GM23338 (cell line): Measurements from ENCODE around the gene TRIM32. TPM values are rescaled to one million over a fixed set of nuclear protein-coding genes. Genes with fewer than 3 reads are reported as not detected.

ENCODE experiments used
- ATAC-seq: fragments of 200-7000 bp; cut with Tn5 transposase; 3 replicates; pipeline ENCODE4 v1.9.1; 2020
- DNase-seq: peaks from one replicate; pipeline ENCODE4 v3.0.0-alpha.2; 2015; ENCODE audit warnings: low spot score
- H2AFZ ChIP-seq: fragments of 200-600 bp; sonication (generic); 2 replicates; pipeline ENCODE4 v1.8.0; 2016; ENCODE audit warnings: antibody characterized with exemption, mild to moderate bottlenecking, moderate library complexity
- H3F3A ChIP-seq: fragments of 200-600 bp; sonication (generic); replicated peaks from 2 replicates; pipeline ENCODE4 v1.8.0; 2017; ENCODE audit warnings: antibody characterized with exemption, mixed run types, low read depth
- H3K27ac ChIP-seq: fragments of 200-600 bp; sonication (generic); 2 replicates; pipeline ENCODE4 v1.6.1; 2016; ENCODE audit warnings: low read depth
- H3K27me3 ChIP-seq: fragments of 200-600 bp; sonication (generic); 2 replicates; pipeline ENCODE4 v1.8.0; 2016; ENCODE audit warnings: mild to moderate bottlenecking, mixed run types, moderate library complexity; ENCODE audit not compliant: insufficient read depth
- H3K36me3 ChIP-seq: fragments of 200-600 bp; sonication (generic); 2 replicates; pipeline ENCODE4 v1.8.0; 2016; ENCODE audit warnings: mild to moderate bottlenecking; ENCODE audit not compliant: insufficient read depth
- H3K4me1 ChIP-seq: fragments of 200-600 bp; sonication (generic); 2 replicates; pipeline ENCODE4 v1.8.0; 2016; ENCODE audit warnings: mild to moderate bottlenecking, moderate library complexity; ENCODE audit not compliant: insufficient read depth
- H3K4me2 ChIP-seq: fragments of 200-600 bp; sonication (generic); 2 replicates; pipeline ENCODE4 v1.7.1; 2017; ENCODE audit warnings: mixed run types
- H3K4me3 ChIP-seq: fragments of 200-600 bp; sonication (generic); 2 replicates; pipeline ENCODE4 v1.6.1; 2016; ENCODE audit warnings: mixed run types
- H3K79me2 ChIP-seq: fragments of 200-600 bp; sonication (generic); replicated peaks from 2 replicates; pipeline ENCODE4 v1.8.0; 2017; ENCODE audit warnings: mild to moderate bottlenecking; ENCODE audit not compliant: insufficient read depth
- H3K9me2 ChIP-seq: fragments of 200-600 bp; sonication (generic); 2 replicates; pipeline ENCODE4 v1.8.0; 2017; ENCODE audit not compliant: insufficient read depth
- H4K20me1 ChIP-seq: fragments of 200-600 bp; sonication (generic); replicated peaks from 2 replicates; pipeline ENCODE4 v1.8.0; 2017; ENCODE audit warnings: mild to moderate bottlenecking; ENCODE audit not compliant: insufficient read depth
- H3K27ac Mint-ChIP-seq: 2 replicates; pipeline ENCODE4 v1.8.0; 2020; ENCODE audit warnings: inconsistent platforms, mild to moderate bottlenecking, moderate library complexity, mixed read lengths
- H3K27me3 Mint-ChIP-seq: 3 replicates; pipeline ENCODE4 v1.8.0; 2022; ENCODE audit warnings: low read depth, mild to moderate bottlenecking, moderate library complexity, mixed read lengths, inconsistent platforms; ENCODE audit not compliant: insufficient read depth, poor library complexity
- H3K36me3 Mint-ChIP-seq: 3 replicates; pipeline ENCODE4 v1.8.0; 2021; ENCODE audit warnings: low read depth, mild to moderate bottlenecking, inconsistent platforms, moderate library complexity, mixed read lengths
- H3K4me1 Mint-ChIP-seq: 3 replicates; pipeline ENCODE4 v1.8.0; 2020; ENCODE audit warnings: mild to moderate bottlenecking, inconsistent platforms, mixed read lengths
- H3K4me3 Mint-ChIP-seq: 3 replicates; pipeline ENCODE4 v1.8.0; 2021; ENCODE audit warnings: moderate library complexity, mild to moderate bottlenecking, inconsistent platforms, mixed read lengths
- H3K9me3 Mint-ChIP-seq: 3 replicates; pipeline ENCODE4 v1.8.0; 2020; ENCODE audit warnings: moderate library complexity, mild to moderate bottlenecking, inconsistent platforms, mixed read lengths
- CREB1 ChIP-seq: fragments of 250-450 bp; sonication (Bioruptor Pico); IDR thresholded peaks from 2 replicates; pipeline ENCODE4 v1.5.0; 2020; ENCODE audit warnings: low read depth, mild to moderate bottlenecking, moderate library complexity
- CTCF ChIP-seq, 2 experiments: fragments of 200-600 bp in 1 of 2; sonication (generic) in 1 of 2; conservative IDR thresholded peaks; 2 replicates each; pipeline versions ENCODE4 v1.5.1 to v1.6.1; 2016 to 2017; ENCODE audit warnings: antibody characterized with exemption in 2 of 2, low read depth in 2 of 2, mild to moderate bottlenecking in 2 of 2, moderate library complexity in 1 of 2
- ETS1 ChIP-seq: IDR thresholded peaks from 2 replicates; pipeline ENCODE4 v1.6.1; 2016; ENCODE audit warnings: antibody characterized with exemption
- EZH2 ChIP-seq: fragments of 200-600 bp; sonication (generic); IDR thresholded peaks from one replicate; pipeline ENCODE4 v1.8.0; 2017; ENCODE audit warnings: antibody characterized with exemption, mild to moderate bottlenecking, low read depth; ENCODE audit not compliant: unreplicated experiment
- EZH2phosphoT487 ChIP-seq: fragments of 200-600 bp; sonication (generic); IDR thresholded peaks from one replicate; pipeline ENCODE4 v1.8.1; 2018; ENCODE audit warnings: antibody characterized with exemption; ENCODE audit not compliant: unreplicated experiment
- JUNB ChIP-seq: IDR thresholded peaks from one replicate; pipeline ENCODE4 v1.6.1; 2016; ENCODE audit warnings: antibody characterized with exemption; ENCODE audit not compliant: unreplicated experiment
- NANOG ChIP-seq: IDR thresholded peaks from 2 replicates; pipeline ENCODE4 v1.6.1; 2016; ENCODE audit warnings: antibody characterized with exemption, borderline replicate concordance
- POLR2AphosphoS5 ChIP-seq: IDR thresholded peaks from 2 replicates; pipeline ENCODE4 v1.6.1; 2016; ENCODE audit warnings: antibody characterized with exemption, low read depth
- REST ChIP-seq: IDR thresholded peaks from one replicate; pipeline ENCODE4 v1.6.1; 2018; ENCODE audit warnings: antibody characterized with exemption; ENCODE audit not compliant: unreplicated experiment
- STAT1 ChIP-seq: IDR thresholded peaks from one replicate; pipeline ENCODE4 v1.6.1; 2016; ENCODE audit warnings: antibody characterized with exemption; ENCODE audit not compliant: unreplicated experiment
- ZNF114 ChIP-seq: fragments of 250-450 bp; sonication (Bioruptor Pico); IDR thresholded peaks from 2 replicates; pipeline ENCODE4 v1.5.0; 2020; ENCODE audit warnings: mild to moderate bottlenecking, moderate library complexity
- ZNF331 ChIP-seq: fragments of 250-450 bp; sonication (Bioruptor Pico); IDR thresholded peaks from 2 replicates; pipeline ENCODE4 v1.5.0; 2020; ENCODE audit warnings: low read depth, mild to moderate bottlenecking, moderate library complexity
- polyA plus RNA-seq: library from polyadenylated mRNA; unstranded; fragments of >200 nt; fragmentation: Nextera tagmentation; extraction: Ambion mirVana; gene quantifications from 2 replicates; pipeline ENCODE4 v1.2.1, GENCODE V29; 2016
- total RNA-seq: library from RNA; depleted of rRNA; stranded (reverse); fragments of >200 nt; shearing (Covaris generic); gene quantifications from 2 replicates; pipeline ENCODE4 v1.2.3, GENCODE V29; 2014

The TRIM32 gene
- total and polyA plus RNA-seq, 2 experiments from 2014 or later = 6.7 to 16.3 TPM

GRCh38 chr9:116654059-116654355 lies 33.1 kb upstream of the TRIM32 start (continued):
- no peak for TF ChIP-seq EZH2phosphoT487
- TF ChIP-seq ZNF114 (CRISPR knock-in tag) = no peak
- TF ChIP-seq CREB1 (CRISPR knock-in tag) = no peak
- no peak for TF ChIP-seq ETS1
- no peak for TF ChIP-seq JUNB
- TF ChIP-seq STAT1 = no peak
- no peak for TF ChIP-seq EZH2
- TF ChIP-seq ZNF331 (CRISPR knock-in tag) = no peak
- no peak for TF ChIP-seq POLR2AphosphoS5

GRCh38 chr9:116656501-116656971 lies 30.6 kb upstream of the TRIM32 start:
- H3K36me3 Mint-ChIP-seq = no peaks in the 10 kb centered on the region
- Histone ChIP-seq H3K79me2 (no peaks in the 10 kb centered on the region), H3K4me3 (no peak overlapping the region), H3K27ac (no peak overlapping the region), H3K36me3 (no peaks in the 10 kb centered on the region), H4K20me1 (no peaks in the 10 kb centered on the region; the same call in none of the 2 replicates), H2AFZ (no peak overlapping the region), H3K27me3 (no peaks in the 10 kb centered on the region), H3K4me1 (no peaks in the 10 kb centered on the region), H3F3A (no peaks in the 10 kb centered on the region), H3K9me2 (no peaks in the 10 kb centered on the region), H3K4me2 (no peak overlapping the region)
- H3K27ac Mint-ChIP-seq = no peak overlapping the region
- ATAC-seq (no peak), DNase-seq (no peak)
- H3K4me3 Mint-ChIP-seq = no peak overlapping the region
- no peaks in the 10 kb centered on the region for H3K27me3 Mint-ChIP-seq
- H3K4me1 Mint-ChIP-seq = peaks cover 7% of the 10 kb centered on the region; the same call in 2 of the 3 replicates
- no peaks in the 10 kb centered on the region for H3K9me3 Mint-ChIP-seq
- TF ChIP-seq CREB1 (CRISPR knock-in tag) = no peak
- TF ChIP-seq JUNB = no peak
- no peak for TF ChIP-seq ZNF114 (CRISPR knock-in tag)
- TF ChIP-seq EZH2 = no peak
- TF ChIP-seq EZH2phosphoT487 = no peak
- TF ChIP-seq NANOG = no peak
- TF ChIP-seq POLR2AphosphoS5 = no peak
- no peak for TF ChIP-seq STAT1
- TF ChIP-seq ETS1 = no peak
- no peak for TF ChIP-seq CTCF (conservative IDR thresholded peaks at IDR 0.05; ENCODE audit: low read depth in 2 of 2)
- TF ChIP-seq REST = no peak
- TF ChIP-seq ZNF331 (CRISPR knock-in tag) = no peak
